Small intestine (tissue), 7 donors: ENCODE results near the gene TBC1D14. TPM values are rescaled to one million over a fixed set of nuclear protein-coding genes. Genes with fewer than 3 reads are reported as not detected.
"Not testable (repeated sequence)": the region's sequence is repeated elsewhere in the genome, so short reads cannot be mapped to it uniquely, and the experiment has no call there.

Experiments
- DNase-seq, 2 donors: peaks; one replicate each; pipeline versions ENCODE4 v3.0.0 to v3.0.0-alpha.2; 2013
- FAIRE-seq: peaks from 2 replicates; lab custom pipeline; 2012; peaks lifted over from hg19 to GRCh38; lab: Jason Lieb, UNC
- H3K27ac ChIP-seq, 3 donors: one replicate each; pipeline ENCODE4 v1.5.1; 2013; ENCODE audit warnings: low read length in 2 of 3, mild to moderate bottlenecking in 2 of 3, control low read depth in 1 of 3, inconsistent platforms in 1 of 3, low read depth in 1 of 3, moderate library complexity in 1 of 3
- H3K27me3 ChIP-seq, 3 donors: one replicate each; pipeline ENCODE4 v1.6.1; 2013; ENCODE audit warnings: low read length in 3 of 3, inconsistent platforms in 1 of 3; ENCODE audit not compliant: control insufficient read depth in 3 of 3, insufficient read depth in 3 of 3
- H3K36me3 ChIP-seq, 3 donors: one replicate each; pipeline ENCODE4 v1.6.1; 2013; ENCODE audit warnings: low read length in 3 of 3, inconsistent platforms in 1 of 3, low read depth in 1 of 3, mild to moderate bottlenecking in 1 of 3, moderate library complexity in 1 of 3; ENCODE audit not compliant: control insufficient read depth in 3 of 3, insufficient read depth in 2 of 3
- H3K4me1 ChIP-seq, 3 donors: one replicate each; pipeline ENCODE4 v1.6.1; 2013; ENCODE audit warnings: low read length in 2 of 3, inconsistent platforms in 1 of 3, low read depth in 1 of 3, mild to moderate bottlenecking in 1 of 3, moderate library complexity in 1 of 3; ENCODE audit not compliant: control insufficient read depth in 3 of 3, insufficient read depth in 2 of 3
- H3K4me3 ChIP-seq, 3 donors: one replicate each; pipeline ENCODE4 v1.5.1; 2013; ENCODE audit warnings: low read length in 3 of 3, control low read depth in 1 of 3, inconsistent platforms in 1 of 3, low read depth in 1 of 3, mild to moderate bottlenecking in 1 of 3, moderate library complexity in 1 of 3
- H3K9me3 ChIP-seq, 2 donors: one replicate each; pipeline ENCODE4 v1.6.1; 2013; ENCODE audit warnings: low read depth in 1 of 2, low read length in 1 of 2; ENCODE audit not compliant: control insufficient read depth in 2 of 2, insufficient read depth in 1 of 2
- WGBS, 3 donors: extraction: QIAGEN DNeasy Blood & Tissue Kit; methylation state at CpG; one replicate each; pipeline ENCODE4 v1.1.7; 2013; 5-methylcytosine and 5-hydroxymethylcytosine counted together
- polyA plus RNA-seq, 4 donors: library from polyadenylated mRNA; stranded (reverse) in 3 of 4; unstranded in 1 of 4; fragments of 200-250 nt in 3 of 4; fragments of 120-200 nt in 1 of 4; gene quantifications; one replicate each; pipeline versions ENCODE4 v1.2.1 to v1.2.3, GENCODE V29; 2013
- donor health status: healthy with polysubstance abuse.
- donor health status: control.
- donor health status: control.
- donor health status: Bipolar disorder and iron deficiency.
- donor health status: healthy.

Gene TBC1D14
- polyA plus RNA-seq, 4 donors: 16.8 to 57.8 (median 25.2) TPM

DNA sequence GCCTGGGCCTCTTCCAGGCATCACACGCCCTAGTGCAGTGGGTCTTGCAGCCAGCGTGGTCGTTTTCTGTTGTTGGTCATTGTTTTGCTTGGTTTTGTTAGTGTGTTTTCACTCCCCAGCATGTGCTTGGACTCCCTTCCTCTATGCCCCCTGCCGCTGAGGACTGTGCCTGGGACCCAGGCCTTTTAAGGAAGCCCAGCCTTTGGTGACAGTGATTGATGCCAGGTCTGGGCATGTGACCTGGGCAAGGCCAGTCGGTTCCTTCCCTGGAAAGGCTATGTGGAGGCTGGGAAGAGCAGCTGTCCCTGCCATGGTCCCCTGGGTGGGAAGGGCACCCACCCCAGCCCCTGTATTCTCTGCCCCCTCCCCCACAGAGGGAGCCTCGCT, 167.1 kb downstream of the TBC1D14 start:
- no peak overlapping the region for H3K4me3 ChIP-seq
- no peak for DNase-seq
- no peak for FAIRE-seq
- no peak overlapping the region for H3K27ac ChIP-seq
- H3K9me3 ChIP-seq: no peaks in the 10 kb centered on the region
- no peaks in the 10 kb centered on the region for H3K27me3 ChIP-seq
- no peaks in the 10 kb centered on the region for H3K4me1 ChIP-seq
- 60 to 69% (median 65%) methylated on average over 6 of the region's 6 CpGs for whole genome bisulfite sequencing, 3 donors
- H3K36me3 ChIP-seq: no peaks in the 10 kb centered on the region

GRCh38 chr4:7077371-7077770, 167.7 kb downstream of the TBC1D14 start:
- Histone ChIP-seq H3K4me1 (no peaks in the 10 kb centered on the region), H3K27ac (no peak overlapping the region), H3K36me3 (no peaks in the 10 kb centered on the region), H3K4me3 (no peak overlapping the region), H3K27me3 (no peaks in the 10 kb centered on the region), H3K9me3 (no peaks in the 10 kb centered on the region)
- FAIRE-seq (no peak), DNase-seq (no peak)
- WGBS, 3 donors: 90 to 93% (median 90%) methylated on average over 12 of the region's 12 CpGs

DNA sequence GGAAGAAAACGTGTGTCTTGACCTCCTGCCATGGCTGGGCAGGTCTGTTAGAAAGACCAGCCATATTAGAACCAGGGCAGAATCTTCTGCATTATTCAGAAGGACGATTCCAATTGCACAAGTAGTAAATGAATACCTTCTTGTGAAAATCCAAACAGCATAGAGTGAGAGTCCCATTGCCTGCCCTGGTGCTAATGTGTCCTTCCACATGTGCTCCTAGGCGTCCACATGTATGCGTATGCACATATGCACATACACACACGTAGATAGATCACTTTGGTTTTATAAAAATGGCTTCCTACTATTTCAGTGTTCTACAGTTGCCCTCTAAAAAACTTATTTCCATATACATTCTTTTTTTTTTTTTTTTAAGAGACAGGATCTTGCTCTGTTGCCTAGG, 168.4 kb downstream of the TBC1D14 start:
- H3K9me3 ChIP-seq: no peaks in the 10 kb centered on the region
- DNase-seq (no peak), FAIRE-seq (no peak)
- no peak overlapping the region for H3K4me3 ChIP-seq
- 83 to 88% (median 84%) methylated on average over 5 of the region's 5 CpGs for WGBS, 3 donors
- no peaks in the 10 kb centered on the region for H3K4me1 ChIP-seq
- no peak overlapping the region for H3K27ac ChIP-seq
- no peaks in the 10 kb centered on the region for H3K36me3 ChIP-seq
- peaks cover 0 to under 1% (median 0%) of the 10 kb centered on the region in 3 donors for H3K27me3 ChIP-seq

DNA sequence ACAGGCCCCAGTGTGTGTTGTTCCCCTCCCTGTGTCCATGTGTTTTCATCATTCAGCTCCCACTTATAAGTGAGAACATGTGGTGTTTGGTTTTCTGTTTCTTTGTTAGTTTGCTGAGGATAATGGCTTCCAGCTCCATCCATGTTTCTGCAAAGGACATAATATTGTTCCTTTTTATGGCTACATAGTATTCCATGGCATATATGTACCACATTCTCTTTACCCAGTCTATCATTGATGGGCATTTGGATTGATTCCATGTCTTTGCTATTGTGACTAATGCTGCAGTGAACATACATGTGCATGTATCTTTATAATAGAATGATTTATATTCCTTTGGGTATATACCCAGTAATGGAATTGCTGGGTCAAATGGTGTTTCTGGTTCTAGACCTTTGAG, 169.9 kb downstream of the TBC1D14 start:
- FAIRE-seq, H3K27ac ChIP-seq, H3K4me3 ChIP-seq, H3K9me3 ChIP-seq, H3K27me3 ChIP-seq, DNase-seq, H3K4me1 ChIP-seq, H3K36me3 ChIP-seq: not testable (repeated sequence)

DNA sequence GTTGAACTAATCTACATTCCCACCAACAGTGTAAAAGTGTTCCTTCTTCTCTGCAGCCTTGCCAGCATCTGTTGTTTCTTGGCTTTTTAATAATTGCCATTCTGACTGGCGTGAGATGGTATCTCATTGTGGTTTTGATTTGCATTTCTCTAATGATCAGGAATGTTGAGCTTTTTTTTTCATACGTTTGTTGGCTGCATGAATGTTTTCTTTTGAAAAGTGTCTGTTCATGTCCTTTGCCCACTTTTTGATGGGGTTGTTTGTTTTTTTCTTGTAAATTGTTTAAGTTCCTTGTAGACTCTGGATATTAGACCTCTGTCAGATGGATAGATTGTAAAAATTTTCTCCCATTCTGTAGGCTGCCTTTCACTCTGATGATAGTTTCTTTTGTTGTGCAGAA, 170.3 kb downstream of the TBC1D14 start:
- DNase-seq, FAIRE-seq, H3K36me3 ChIP-seq, H3K9me3 ChIP-seq, H3K4me3 ChIP-seq, H3K27me3 ChIP-seq, H3K4me1 ChIP-seq, H3K27ac ChIP-seq: not testable (repeated sequence)
- WGBS, 3 donors: 77 to 88% (median 79%) methylated on average over 2 of the region's 2 CpGs

Other genes with a start within 250 kb of the TBC1D14 start
- 10 to 100 TPM; 13.3 to 63.5 (median 41.0) TPM for gene S100P, start 215.9 kb upstream of the TBC1D14 start, polyA plus RNA-seq
- gene MRFAP1L1, start 200.0 kb upstream of the TBC1D14 start, polyA plus RNA-seq: 10 to 100 TPM; 36.0 to 58.5 (median 45.2) TPM
- gene BLOC1S4, start 193.7 kb upstream of the TBC1D14 start, polyA plus RNA-seq: 10 to 100 TPM; 13.1 to 19.5 (median 16.7) TPM
- 10 to 100 TPM in 2 of 4 donors, 1 to 10 TPM in 2; 6.7 to 21.5 (median 8.6) TPM for gene KIAA0232, start 127.1 kb upstream of the TBC1D14 start, polyA plus RNA-seq
- gene TADA2B, start 133.5 kb downstream of the TBC1D14 start, polyA plus RNA-seq: 10 to 100 TPM; 13.5 to 20.8 (median 14.6) TPM
- 10 to 100 TPM; 27.6 to 36.8 (median 31.3) TPM for gene GRPEL1, start 158.2 kb downstream of the TBC1D14 start, polyA plus RNA-seq